ENCODE data around the gene F2R.

- TF ChIP-seq POLR2A (IDR thresholded peaks at IDR 0.05) (no peak), CTCF (IDR thresholded peaks at IDR 0.05) (no peak)
Measured at GRCh38 chr5:76775921-76776320, 60.0 kb downstream of the F2R start.
